ENCODE results near the gene GLT1D1. TPM values are rescaled to one million over a fixed set of nuclear protein-coding genes. Genes with fewer than 3 reads are reported as not detected.

The GLT1D1 gene
- total and polyA plus RNA-seq, 2 of the 8 experiments (the other 6 are each of a cell fraction or from before 2014, with no cell fraction given) = 1.5 to 3.6 TPM

DNA sequence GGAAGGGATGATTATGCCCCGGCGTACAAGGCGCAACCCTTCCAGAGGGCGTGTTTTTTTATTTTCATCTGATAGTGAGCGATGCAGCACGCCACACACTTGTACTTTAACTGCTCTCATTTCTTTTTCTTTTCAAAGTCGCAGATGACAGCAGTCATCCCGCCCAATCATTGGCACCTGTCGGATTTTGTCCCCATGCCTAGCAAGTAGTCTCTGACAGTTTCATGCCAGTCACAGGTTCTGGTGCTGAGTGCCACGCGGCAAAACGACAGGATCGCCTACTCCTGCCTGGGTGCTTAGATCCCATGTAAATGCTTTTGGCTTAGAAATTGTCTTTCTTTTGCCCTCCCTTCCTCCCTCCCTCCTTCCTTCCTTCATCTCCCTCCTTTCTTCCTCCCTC lies 117.7 kb downstream of the GLT1D1 start (continued):
- TF ChIP-seq CTBP2 (IDR thresholded peaks at IDR 0.05; ENCODE audit: borderline replicate concordance, insufficient read depth, insufficient read length, low read length) = no peak
- TF ChIP-seq NRF1 (IDR thresholded peaks at IDR 0.05; ENCODE audit: low read depth, low read length) = no peak
- TF ChIP-seq CEBPB (IDR thresholded peaks at IDR 0.05; ENCODE audit: low read depth, low read length) = no peak
- no peak for TF ChIP-seq EGR1 (IDR thresholded peaks at IDR 0.05; ENCODE audit: borderline replicate concordance, low read depth, low read length)

Measured in H1 (cell line).